GM12878 (cell line): ENCODE results near the gene SLC1A2. TPM values are rescaled to one million over a fixed set of nuclear protein-coding genes. Genes with fewer than 3 reads are reported as not detected.

Experiments used
- ASH2L ChIP-seq: fragments of 300-600, 200-600 bp; sonication (generic); IDR thresholded peaks from 2 replicates; pipeline ENCODE4 v1.6.1; 2017; ENCODE audit warnings: low read depth, mild to moderate bottlenecking, borderline replicate concordance
- CBX3 ChIP-seq: fragments of 200-600 bp; sonication (generic); IDR thresholded peaks from 2 replicates; pipeline ENCODE4 v1.6.1; 2016; ENCODE audit warnings: low read depth, borderline replicate concordance
- CEBPB ChIP-seq, 2 experiments: fragments of 150-350 bp in 1 of 2; IDR thresholded peaks; 2 replicates each; pipeline ENCODE4 v1.6.1; 2012 to 2014; ENCODE audit warnings: low read depth in 2 of 2, low read length in 2 of 2, borderline replicate concordance in 1 of 2, inconsistent platforms in 1 of 2
- CREM ChIP-seq: IDR thresholded peaks from 2 replicates; pipeline ENCODE4 v1.6.1; 2014; ENCODE audit warnings: antibody characterized with exemption, low read depth
- DPF2 ChIP-seq: fragments of 450-650 bp; IDR thresholded peaks from 2 replicates; pipeline ENCODE4 v1.6.1; 2017; ENCODE audit warnings: mild to moderate bottlenecking
- EZH2 ChIP-seq: IDR thresholded peaks from 2 replicates; pipeline ENCODE4 v1.6.1; 2012; ENCODE audit warnings: low read depth, mild to moderate bottlenecking, control low read depth, inconsistent platforms, low read length, borderline replicate concordance; ENCODE audit not compliant: control insufficient read depth
- GABPA ChIP-seq: IDR thresholded peaks from 2 replicates; pipeline ENCODE4 v1.6.1; 2014; ENCODE audit warnings: antibody characterized with exemption, low read depth, mild to moderate bottlenecking, inconsistent platforms
- IKZF1 ChIP-seq: fragments of 450-650 bp; conservative IDR thresholded peaks from 2 replicates; pipeline ENCODE4 v1.6.1; 2017; ENCODE audit warnings: antibody characterized with exemption, mild to moderate bottlenecking
- JUNB ChIP-seq: IDR thresholded peaks from 2 replicates; pipeline ENCODE4 v1.6.1; 2016; ENCODE audit warnings: antibody characterized with exemption, mild to moderate bottlenecking
- NBN ChIP-seq: fragments of 450-650 bp; IDR thresholded peaks from 2 replicates; pipeline ENCODE4 v1.6.1; 2016
- NFXL1 ChIP-seq: fragments of 450-650 bp; IDR thresholded peaks from 2 replicates; pipeline ENCODE4 v1.6.1; 2017; ENCODE audit warnings: antibody characterized with exemption, mild to moderate bottlenecking, borderline replicate concordance
- NFYB ChIP-seq: IDR thresholded peaks from 2 replicates; pipeline ENCODE4 v1.6.1; 2011; ENCODE audit warnings: low read depth, mild to moderate bottlenecking, low read length, improper control_type of control experiment, moderate library complexity; ENCODE audit not compliant: insufficient read depth
- RAD21 ChIP-seq: IDR thresholded peaks from 2 replicates; pipeline ENCODE4 v1.6.1; 2011; ENCODE audit warnings: mild to moderate bottlenecking, low read depth, low read length, moderate library complexity; ENCODE audit not compliant: insufficient read depth
- SUPT20H ChIP-seq: IDR thresholded peaks from 2 replicates; pipeline ENCODE4 v1.6.1; 2011; ENCODE audit warnings: low read depth, mild to moderate bottlenecking, low read length, moderate library complexity, borderline replicate concordance; ENCODE audit not compliant: control insufficient read depth
- TCF7 ChIP-seq: IDR thresholded peaks from 2 replicates; pipeline ENCODE4 v1.6.1; 2014; ENCODE audit warnings: antibody characterized with exemption, borderline replicate concordance
- ZSCAN29 ChIP-seq: fragments of 450-650 bp; IDR thresholded peaks from 2 replicates; pipeline ENCODE4 v1.6.1; 2017; ENCODE audit warnings: mild to moderate bottlenecking, moderate library complexity
- polyA plus RNA-seq, 11 experiments: library from polyadenylated mRNA; depleted of rRNA in 4 of 11; unstranded in 6 of 11; stranded (reverse) in 5 of 11; fragments of >200 nt; fragmentation: Nextera tagmentation in 4 of 11; fragmentation: Illumina TruSeq in 1 of 11; extraction: Ambion mirVana in 4 of 11; extraction: Trizol in 1 of 11; gene quantifications; 1 replicate in 1 of 11; 2 replicates in 10 of 11; pipeline versions ENCODE4 v1.2.1 to v1.2.3, GENCODE V29; 2011 to 2016; ENCODE audit warnings: inconsistent platforms in 2 of 11, missing spikeins in 2 of 11, low read depth in 1 of 11
- total RNA-seq, 4 experiments: library from RNA; depleted of rRNA in 3 of 4; stranded (reverse); fragments of >200 nt in 3 of 4; fragmentation: Illumina TruSeq in 1 of 4; extraction: Trizol in 1 of 4; gene quantifications; 2 replicates each; pipeline versions ENCODE4 v1.2.1 to v1.2.3, GENCODE V29; 2013 to 2021
- TF ChIP-seq, protein P1 (sequence below): IDR thresholded peaks from 2 replicates; pipeline ENCODE4 v1.6.1; 2012; ENCODE audit warnings: improper control_type of control experiment, low read depth, low read length; ENCODE audit not compliant: insufficient replicate concordance
- TF ChIP-seq, protein P2 (sequence below): fragments of 450-650 bp; IDR thresholded peaks from 2 replicates; pipeline ENCODE4 v1.6.1; 2017; ENCODE audit warnings: low read depth, mild to moderate bottlenecking, moderate library complexity
- TF ChIP-seq, protein P3 (sequence below): fragments of 450-650 bp; IDR thresholded peaks from 2 replicates; pipeline ENCODE4 v1.6.1; 2016; ENCODE audit warnings: mild to moderate bottlenecking
- TF ChIP-seq, protein P4 (sequence below): fragments of 450-650 bp; IDR thresholded peaks from 2 replicates; pipeline ENCODE4 v1.6.1; 2017; ENCODE audit warnings: borderline replicate concordance

Gene SLC1A2
- total and polyA plus RNA-seq, 10 of the 15 experiments (the other 5 are each of a cell fraction or from before 2014, with no cell fraction given): 0.01 to 0.84 (median 0.22) TPM; not detected in 1

DNA sequence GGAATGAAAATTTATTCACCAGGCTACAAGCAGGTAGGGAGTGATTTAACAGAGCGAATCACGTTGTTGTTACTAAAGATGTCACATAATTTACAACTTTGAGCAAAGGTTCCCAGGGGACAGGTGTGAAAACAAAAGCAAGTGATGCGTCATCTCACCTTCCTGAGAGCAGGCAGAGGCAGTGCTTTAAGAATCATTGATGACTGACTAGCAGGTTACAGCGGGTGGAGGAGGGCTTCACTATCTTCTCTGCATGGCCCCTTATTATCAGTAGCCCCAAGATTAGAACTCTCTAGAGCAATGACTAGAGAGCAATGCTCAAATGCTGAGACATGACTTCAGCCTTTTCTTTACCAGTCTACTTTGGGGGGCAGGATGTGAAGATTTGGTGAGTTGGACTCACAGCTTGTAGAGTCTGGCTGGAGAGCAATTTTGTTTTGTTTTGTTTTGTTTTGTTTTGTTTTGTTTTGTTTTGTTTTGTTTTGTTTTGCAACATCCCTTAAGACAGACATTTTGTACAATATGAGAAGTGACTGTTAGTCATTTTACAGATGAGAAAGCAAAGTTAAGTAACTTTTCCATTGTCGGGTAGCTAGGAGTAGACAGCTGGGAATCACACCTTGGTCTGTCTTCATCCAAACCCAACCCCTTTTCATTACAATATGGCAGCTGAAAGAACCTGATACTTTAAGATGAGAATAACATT, 84.8 kb downstream of the SLC1A2 start (continued):
- TF ChIP-seq EZH2: no peak
- TF ChIP-seq NFYB: no peak
- peak; percentile 72 for TF ChIP-seq CREM
- TF ChIP-seq, protein P1, sequence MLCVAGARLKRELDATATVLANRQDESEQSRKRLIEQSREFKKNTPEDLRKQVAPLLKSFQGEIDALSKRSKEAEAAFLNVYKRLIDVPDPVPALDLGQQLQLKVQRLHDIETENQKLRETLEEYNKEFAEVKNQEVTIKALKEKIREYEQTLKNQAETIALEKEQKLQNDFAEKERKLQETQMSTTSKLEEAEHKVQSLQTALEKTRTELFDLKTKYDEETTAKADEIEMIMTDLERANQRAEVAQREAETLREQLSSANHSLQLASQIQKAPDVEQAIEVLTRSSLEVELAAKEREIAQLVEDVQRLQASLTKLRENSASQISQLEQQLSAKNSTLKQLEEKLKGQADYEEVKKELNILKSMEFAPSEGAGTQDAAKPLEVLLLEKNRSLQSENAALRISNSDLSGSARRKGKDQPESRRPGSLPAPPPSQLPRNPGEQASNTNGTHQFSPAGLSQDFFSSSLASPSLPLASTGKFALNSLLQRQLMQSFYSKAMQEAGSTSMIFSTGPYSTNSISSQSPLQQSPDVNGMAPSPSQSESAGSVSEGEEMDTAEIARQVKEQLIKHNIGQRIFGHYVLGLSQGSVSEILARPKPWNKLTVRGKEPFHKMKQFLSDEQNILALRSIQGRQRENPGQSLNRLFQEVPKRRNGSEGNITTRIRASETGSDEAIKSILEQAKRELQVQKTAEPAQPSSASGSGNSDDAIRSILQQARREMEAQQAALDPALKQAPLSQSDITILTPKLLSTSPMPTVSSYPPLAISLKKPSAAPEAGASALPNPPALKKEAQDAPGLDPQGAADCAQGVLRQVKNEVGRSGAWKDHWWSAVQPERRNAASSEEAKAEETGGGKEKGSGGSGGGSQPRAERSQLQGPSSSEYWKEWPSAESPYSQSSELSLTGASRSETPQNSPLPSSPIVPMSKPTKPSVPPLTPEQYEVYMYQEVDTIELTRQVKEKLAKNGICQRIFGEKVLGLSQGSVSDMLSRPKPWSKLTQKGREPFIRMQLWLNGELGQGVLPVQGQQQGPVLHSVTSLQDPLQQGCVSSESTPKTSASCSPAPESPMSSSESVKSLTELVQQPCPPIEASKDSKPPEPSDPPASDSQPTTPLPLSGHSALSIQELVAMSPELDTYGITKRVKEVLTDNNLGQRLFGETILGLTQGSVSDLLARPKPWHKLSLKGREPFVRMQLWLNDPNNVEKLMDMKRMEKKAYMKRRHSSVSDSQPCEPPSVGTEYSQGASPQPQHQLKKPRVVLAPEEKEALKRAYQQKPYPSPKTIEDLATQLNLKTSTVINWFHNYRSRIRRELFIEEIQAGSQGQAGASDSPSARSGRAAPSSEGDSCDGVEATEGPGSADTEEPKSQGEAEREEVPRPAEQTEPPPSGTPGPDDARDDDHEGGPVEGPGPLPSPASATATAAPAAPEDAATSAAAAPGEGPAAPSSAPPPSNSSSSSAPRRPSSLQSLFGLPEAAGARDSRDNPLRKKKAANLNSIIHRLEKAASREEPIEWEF: peak; percentile 32
- TF ChIP-seq NFXL1: no peak
- 0 out of 2 replicates have a peak, but pooled peaks have one; percentile 41 for TF ChIP-seq IKZF1
- TF ChIP-seq TCF7: no peak
- TF ChIP-seq, protein P2, sequence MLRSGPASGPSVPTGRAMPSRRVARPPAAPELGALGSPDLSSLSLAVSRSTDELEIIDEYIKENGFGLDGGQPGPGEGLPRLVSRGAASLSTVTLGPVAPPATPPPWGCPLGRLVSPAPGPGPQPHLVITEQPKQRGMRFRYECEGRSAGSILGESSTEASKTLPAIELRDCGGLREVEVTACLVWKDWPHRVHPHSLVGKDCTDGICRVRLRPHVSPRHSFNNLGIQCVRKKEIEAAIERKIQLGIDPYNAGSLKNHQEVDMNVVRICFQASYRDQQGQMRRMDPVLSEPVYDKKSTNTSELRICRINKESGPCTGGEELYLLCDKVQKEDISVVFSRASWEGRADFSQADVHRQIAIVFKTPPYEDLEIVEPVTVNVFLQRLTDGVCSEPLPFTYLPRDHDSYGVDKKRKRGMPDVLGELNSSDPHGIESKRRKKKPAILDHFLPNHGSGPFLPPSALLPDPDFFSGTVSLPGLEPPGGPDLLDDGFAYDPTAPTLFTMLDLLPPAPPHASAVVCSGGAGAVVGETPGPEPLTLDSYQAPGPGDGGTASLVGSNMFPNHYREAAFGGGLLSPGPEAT: peak; percentile 28; the same call in 1 of the 2 replicates
- no peak for TF ChIP-seq RAD21
- TF ChIP-seq, protein P3, sequence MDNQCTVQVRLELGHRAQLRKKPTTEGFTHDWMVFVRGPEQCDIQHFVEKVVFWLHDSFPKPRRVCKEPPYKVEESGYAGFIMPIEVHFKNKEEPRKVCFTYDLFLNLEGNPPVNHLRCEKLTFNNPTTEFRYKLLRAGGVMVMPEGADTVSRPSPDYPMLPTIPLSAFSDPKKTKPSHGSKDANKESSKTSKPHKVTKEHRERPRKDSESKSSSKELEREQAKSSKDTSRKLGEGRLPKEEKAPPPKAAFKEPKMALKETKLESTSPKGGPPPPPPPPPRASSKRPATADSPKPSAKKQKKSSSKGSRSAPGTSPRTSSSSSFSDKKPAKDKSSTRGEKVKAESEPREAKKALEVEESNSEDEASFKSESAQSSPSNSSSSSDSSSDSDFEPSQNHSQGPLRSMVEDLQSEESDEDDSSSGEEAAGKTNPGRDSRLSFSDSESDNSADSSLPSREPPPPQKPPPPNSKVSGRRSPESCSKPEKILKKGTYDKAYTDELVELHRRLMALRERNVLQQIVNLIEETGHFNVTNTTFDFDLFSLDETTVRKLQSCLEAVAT: peak; percentile 98
- TF ChIP-seq SUPT20H: no peak
- 0 out of 2 replicates have a peak, but pooled peaks have one; percentile 60 for TF ChIP-seq ASH2L
- TF ChIP-seq ZSCAN29: no peak
- TF ChIP-seq CEBPB (IDR thresholded peaks at IDR 0.05; ENCODE audit: borderline replicate concordance in 1 of 2, low read depth in 2 of 2, low read length in 2 of 2): no peak
- TF ChIP-seq NBN: 0 out of 2 replicates have a peak, but pooled peaks have one; percentile 41
- TF ChIP-seq CBX3: no peak
- no peak for TF ChIP-seq GABPA
- peak; percentile 45; the same call in 1 of the 2 replicates for TF ChIP-seq JUNB
- TF ChIP-seq, protein P4, sequence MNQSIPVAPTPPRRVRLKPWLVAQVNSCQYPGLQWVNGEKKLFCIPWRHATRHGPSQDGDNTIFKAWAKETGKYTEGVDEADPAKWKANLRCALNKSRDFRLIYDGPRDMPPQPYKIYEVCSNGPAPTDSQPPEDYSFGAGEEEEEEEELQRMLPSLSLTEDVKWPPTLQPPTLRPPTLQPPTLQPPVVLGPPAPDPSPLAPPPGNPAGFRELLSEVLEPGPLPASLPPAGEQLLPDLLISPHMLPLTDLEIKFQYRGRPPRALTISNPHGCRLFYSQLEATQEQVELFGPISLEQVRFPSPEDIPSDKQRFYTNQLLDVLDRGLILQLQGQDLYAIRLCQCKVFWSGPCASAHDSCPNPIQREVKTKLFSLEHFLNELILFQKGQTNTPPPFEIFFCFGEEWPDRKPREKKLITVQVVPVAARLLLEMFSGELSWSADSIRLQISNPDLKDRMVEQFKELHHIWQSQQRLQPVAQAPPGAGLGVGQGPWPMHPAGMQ: no peak
- peak; percentile 39; the same call in 1 of the 2 replicates for TF ChIP-seq DPF2
